HFF-Myc (cell line): Measurements from ENCODE around the gene ADGRA1.
"Not testable (repeated sequence)": the region's sequence is repeated elsewhere in the genome, so short reads cannot be mapped to it uniquely, and the experiment has no call there.

Experiments used
- DNase-seq: peaks from one replicate; pipeline ENCODE4 v3.0.0-alpha.2; 2011; ENCODE audit warnings: low read depth; ENCODE audit errors: extremely low read depth
- H3K4me3 ChIP-seq: replicated peaks from 2 replicates; pipeline ENCODE4 v1.5.1; 2011; ENCODE audit warnings: low read depth, mild to moderate bottlenecking, control low read depth, low read length
- CTCF ChIP-seq: IDR thresholded peaks from 2 replicates; pipeline ENCODE4 v1.5.1; 2012; ENCODE audit warnings: mild to moderate bottlenecking, low read depth, low read length, control low read depth; ENCODE audit errors: missing control alignments

The ADGRA1 gene

GRCh38 chr10:133142523-133143199 lies 54.9 kb downstream of the ADGRA1 start:
- DNase-seq = no peak
- TF ChIP-seq CTCF = no peak
- H3K4me3 ChIP-seq = no peak overlapping the region

GRCh38 chr10:133143200-133143533 lies 55.4 kb downstream of the ADGRA1 start:
- no peak for TF ChIP-seq CTCF
- DNase-seq = no peak
- no peak overlapping the region for H3K4me3 ChIP-seq

GRCh38 chr10:133143546-133143945 lies 55.8 kb downstream of the ADGRA1 start:
- DNase-seq = no peak
- no peak for TF ChIP-seq CTCF
- H3K4me3 ChIP-seq = no peak overlapping the region

- H3K4me3 ChIP-seq = no peak overlapping the region
- DNase-seq = no peak
- no peak for TF ChIP-seq CTCF
These were observed 57.0 kb downstream of the ADGRA1 start for GRCh38 chr10:133144771-133145170.

- H3K4me3 ChIP-seq = no peak overlapping the region
- DNase-seq = no peak
- TF ChIP-seq CTCF = no peak
These were observed 62.5 kb downstream of the ADGRA1 start for GRCh38 chr10:133150226-133150625.

GRCh38 chr10:133150656-133151055 lies 62.9 kb downstream of the ADGRA1 start:
- H3K4me3 ChIP-seq = no peak overlapping the region
- no peak for DNase-seq
- no peak for TF ChIP-seq CTCF

- not testable (repeated sequence) for H3K4me3 ChIP-seq, DNase-seq
These were observed 63.3 kb downstream of the ADGRA1 start for GRCh38 chr10:133151071-133151470.
